Measurements from ENCODE around the gene SMG7.

DNA sequence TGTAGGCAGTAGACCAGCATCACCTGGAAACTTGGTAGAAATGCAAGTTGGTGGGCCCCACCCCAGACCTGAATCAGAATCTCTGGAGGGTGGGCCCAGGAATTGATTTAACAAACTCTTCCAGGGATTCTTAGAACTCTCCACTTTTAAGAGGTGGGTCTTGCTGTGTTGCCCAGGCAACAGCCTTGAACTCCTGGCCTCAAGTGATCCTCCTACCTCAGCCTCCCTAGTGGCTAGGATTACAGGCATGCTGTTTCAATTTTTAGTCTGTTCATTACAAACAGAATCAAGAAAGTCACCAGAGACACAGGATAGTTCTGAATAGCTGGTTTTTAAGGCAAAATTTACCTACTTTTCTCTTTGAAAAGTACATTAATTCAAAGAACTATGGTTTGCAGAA, 86.8 kb downstream of the SMG7 start:
- TF ChIP-seq, protein P1, sequence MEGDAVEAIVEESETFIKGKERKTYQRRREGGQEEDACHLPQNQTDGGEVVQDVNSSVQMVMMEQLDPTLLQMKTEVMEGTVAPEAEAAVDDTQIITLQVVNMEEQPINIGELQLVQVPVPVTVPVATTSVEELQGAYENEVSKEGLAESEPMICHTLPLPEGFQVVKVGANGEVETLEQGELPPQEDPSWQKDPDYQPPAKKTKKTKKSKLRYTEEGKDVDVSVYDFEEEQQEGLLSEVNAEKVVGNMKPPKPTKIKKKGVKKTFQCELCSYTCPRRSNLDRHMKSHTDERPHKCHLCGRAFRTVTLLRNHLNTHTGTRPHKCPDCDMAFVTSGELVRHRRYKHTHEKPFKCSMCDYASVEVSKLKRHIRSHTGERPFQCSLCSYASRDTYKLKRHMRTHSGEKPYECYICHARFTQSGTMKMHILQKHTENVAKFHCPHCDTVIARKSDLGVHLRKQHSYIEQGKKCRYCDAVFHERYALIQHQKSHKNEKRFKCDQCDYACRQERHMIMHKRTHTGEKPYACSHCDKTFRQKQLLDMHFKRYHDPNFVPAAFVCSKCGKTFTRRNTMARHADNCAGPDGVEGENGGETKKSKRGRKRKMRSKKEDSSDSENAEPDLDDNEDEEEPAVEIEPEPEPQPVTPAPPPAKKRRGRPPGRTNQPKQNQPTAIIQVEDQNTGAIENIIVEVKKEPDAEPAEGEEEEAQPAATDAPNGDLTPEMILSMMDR (conservative IDR thresholded peaks at IDR 0.05 in 1 of 2, IDR thresholded peaks at IDR 0.05 in 1 of 2; ENCODE audit: extremely low read depth in 1 of 2, insufficient read depth in 1 of 2, low read depth in 1 of 2, low read length in 2 of 2) = no peak
- no peak for TF ChIP-seq EZH2 (IDR thresholded peaks at IDR 0.05; ENCODE audit: borderline replicate concordance, low read length)

Measured in mammary epithelial cell (primary cell).